ENCODE results near the gene HMGN1.

DNA sequence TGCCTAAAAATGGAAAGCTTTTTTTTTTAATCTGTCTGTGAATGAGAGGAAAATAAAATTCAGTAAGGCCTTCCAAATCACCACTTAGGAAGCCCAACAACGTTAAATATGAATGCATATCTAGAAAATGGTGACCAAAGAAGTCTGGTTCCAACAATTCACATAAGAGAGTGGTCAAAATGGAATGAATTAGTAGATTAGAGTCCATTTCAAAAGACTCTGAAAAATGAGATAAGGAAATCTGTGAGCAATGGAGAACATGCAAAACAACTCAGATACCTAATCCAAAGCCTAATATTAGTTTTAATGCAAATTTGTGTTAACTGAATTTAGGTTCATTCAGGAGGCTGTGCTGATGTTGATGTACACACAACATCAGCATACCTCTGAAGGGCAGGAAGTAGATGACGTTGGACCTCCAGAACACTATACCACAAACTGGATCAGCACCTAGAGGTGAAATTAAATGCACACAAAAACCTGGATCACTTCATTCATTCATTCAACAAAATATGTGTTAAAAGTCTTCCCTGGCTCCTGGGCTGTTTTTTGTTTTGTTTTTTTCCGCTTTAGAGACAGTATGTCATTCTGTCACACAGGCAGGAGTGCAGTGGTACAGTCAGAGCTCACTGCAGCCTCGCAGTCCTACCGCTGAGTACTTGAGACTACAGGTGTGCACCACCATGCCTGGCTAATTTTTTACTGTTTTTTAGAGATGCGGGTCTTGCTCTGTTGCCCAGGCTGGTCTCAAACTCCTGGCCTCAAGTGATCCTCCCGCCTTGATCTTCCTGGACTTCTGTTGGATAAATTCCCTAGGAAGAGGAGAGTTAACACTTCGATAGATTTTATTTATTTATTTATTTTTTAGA, 30.6 kb downstream of the HMGN1 start:
- TF ChIP-seq CTCF (conservative IDR thresholded peaks at IDR 0.05; ENCODE audit: low read length) (no peak), EZH2phosphoT487 (IDR thresholded peaks at IDR 0.05; ENCODE audit: borderline replicate concordance) (no peak)

Data from Loucy (cell line).